OCI-LY1 (cell line): Measurements from ENCODE around the gene C11orf58.

ENCODE experiments used
- CTCF ChIP-seq: fragments of 200-600 bp; sonication (generic), shearing (Covaris generic); IDR thresholded peaks from 2 replicates; pipeline ENCODE4 v1.5.1; 2017; ENCODE audit warnings: mild to moderate bottlenecking, antibody characterized with exemption, low read length, moderate library complexity, mixed read lengths
- EZH2 ChIP-seq: fragments of 200-600 bp; sonication (generic), shearing (Covaris generic); IDR thresholded peaks from 2 replicates; pipeline ENCODE4 v1.8.0; 2017; ENCODE audit warnings: borderline replicate concordance, mixed run types, mild to moderate bottlenecking, antibody characterized with exemption, low read length, moderate library complexity, mixed read lengths

GRCh38 chr11:16787035-16787742, 48.7 kb downstream of the C11orf58 start:
- TF ChIP-seq CTCF = no peak
- no peak for TF ChIP-seq EZH2
